Hepatocyte (in vitro differentiated cells): Measurements from ENCODE around the gene FBXO41.

Source experiments
- CTCF ChIP-seq: fragments of 200-600 bp; sonication (generic); IDR thresholded peaks from 2 replicates; pipeline ENCODE4 v1.5.1; 2016; ENCODE audit warnings: antibody characterized with exemption, mild to moderate bottlenecking; ENCODE audit not compliant: poor library complexity
- EZH2 ChIP-seq: fragments of 200-600 bp; sonication (generic); IDR thresholded peaks from 2 replicates; pipeline ENCODE4 v1.6.1; 2016; ENCODE audit warnings: antibody characterized with exemption, mild to moderate bottlenecking, borderline replicate concordance
- EZH2phosphoT487 ChIP-seq: fragments of 200-600 bp; sonication (generic); IDR thresholded peaks from one replicate; pipeline ENCODE4 v1.6.1; 2018; ENCODE audit warnings: antibody characterized with exemption, mild to moderate bottlenecking, low read depth, moderate library complexity; ENCODE audit not compliant: unreplicated experiment, severe bottlenecking

DNA sequence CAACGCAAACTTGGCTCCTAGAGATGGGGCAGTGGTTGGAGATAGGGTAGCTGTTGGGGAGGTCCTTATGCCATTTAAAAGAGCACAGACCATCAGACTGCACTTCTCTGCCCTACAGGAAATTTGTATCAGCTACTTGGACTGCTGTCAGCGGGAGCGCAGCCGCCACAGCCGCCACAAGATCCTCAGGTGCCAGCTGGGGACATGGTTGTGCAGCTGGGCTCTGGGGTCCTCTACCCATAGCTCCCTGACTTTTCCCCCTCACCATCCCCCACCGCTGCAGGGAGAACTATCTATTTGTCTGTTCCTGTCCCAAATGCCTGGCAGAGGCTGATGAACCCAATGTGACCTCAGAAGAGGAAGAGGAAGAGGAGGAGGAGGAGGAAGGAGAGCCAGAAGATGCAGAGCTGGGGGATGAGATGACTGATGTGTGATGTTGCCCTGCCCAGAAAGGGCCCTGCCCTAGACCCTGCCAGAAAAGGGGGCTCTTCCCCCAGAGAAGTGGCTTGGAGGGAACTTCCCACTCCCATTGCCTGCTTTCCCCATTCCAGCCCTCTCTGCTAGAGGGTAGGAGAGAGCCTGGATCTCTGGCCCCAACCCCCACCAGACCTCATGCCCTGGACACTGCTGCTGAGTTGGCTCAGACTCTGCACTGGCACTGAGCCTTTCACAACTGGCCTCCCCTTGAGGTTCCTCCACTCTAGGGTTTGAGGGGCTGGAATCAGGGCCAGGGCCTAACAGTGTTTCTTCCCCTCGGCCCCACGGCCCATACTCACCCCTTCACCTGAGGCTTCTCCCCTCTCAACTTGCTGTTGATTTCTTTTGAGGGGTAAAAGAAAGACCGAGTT is 58.5 kb downstream of the FBXO41 start:
- TF ChIP-seq CTCF = no peak
- no peak for TF ChIP-seq EZH2phosphoT487
- TF ChIP-seq EZH2 = no peak
